Right lobe of liver (tissue), 4 donors: ENCODE data around the gene ZNF175.

Experiments used
- CTCF ChIP-seq, 4 donors: fragments of 200-600 bp in 3 of 4; fragments of 450-650 bp in 1 of 4; IDR thresholded peaks; one replicate each; pipeline versions ENCODE4 v1.5.1 to v1.8.0; 2016 to 2022; ENCODE audit warnings: antibody characterized with exemption in 4 of 4, mild to moderate bottlenecking in 2 of 4
- POLR2A ChIP-seq: fragments of 450-650 bp; IDR thresholded peaks from one replicate; pipeline ENCODE4 v1.6.1; 2017; ENCODE audit warnings: antibody characterized with exemption, mild to moderate bottlenecking
- donor health status: DM: no; HTN: no; CAD: no.
- donor health status: DM: no; HTN: no; CAD: no.
- donor health status: DM: no; HTN: yes; CAD: no.

GRCh38 chr19:51614789-51615188 is 43.7 kb downstream of the ZNF175 start:
- TF ChIP-seq POLR2A (no peak), CTCF (IDR thresholded peaks at IDR 0.05) (no peak)
